ENCODE data around the gene NUBPL.
"Not testable (repeated sequence)": the region's sequence is repeated elsewhere in the genome, so short reads cannot be mapped to it uniquely, and the experiment has no call there.

The NUBPL gene

DNA sequence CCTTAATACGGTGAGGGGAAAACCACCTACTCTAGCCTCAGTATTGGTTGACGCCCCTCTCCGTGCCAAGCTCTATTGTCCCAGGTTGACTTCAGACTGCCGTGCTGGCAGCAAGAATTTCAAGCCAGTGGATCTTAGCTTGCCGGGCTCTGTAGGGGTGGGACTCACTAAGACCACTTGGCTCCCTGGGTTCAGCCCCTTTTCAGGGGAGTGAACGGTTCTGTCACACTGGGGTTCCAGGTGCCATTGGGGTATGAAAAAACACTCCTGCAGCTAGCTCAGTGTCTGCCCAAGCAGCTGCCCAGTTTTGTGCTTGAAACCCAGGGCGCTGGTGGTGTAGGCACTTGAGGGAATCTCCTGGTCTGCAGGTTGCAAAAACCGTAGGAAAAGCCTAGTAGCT lies 107.1 kb downstream of the NUBPL start:
- no peak for DNase-seq (ENCODE audit: low read depth in 1 of 2, low spot score in 1 of 2)

DNA sequence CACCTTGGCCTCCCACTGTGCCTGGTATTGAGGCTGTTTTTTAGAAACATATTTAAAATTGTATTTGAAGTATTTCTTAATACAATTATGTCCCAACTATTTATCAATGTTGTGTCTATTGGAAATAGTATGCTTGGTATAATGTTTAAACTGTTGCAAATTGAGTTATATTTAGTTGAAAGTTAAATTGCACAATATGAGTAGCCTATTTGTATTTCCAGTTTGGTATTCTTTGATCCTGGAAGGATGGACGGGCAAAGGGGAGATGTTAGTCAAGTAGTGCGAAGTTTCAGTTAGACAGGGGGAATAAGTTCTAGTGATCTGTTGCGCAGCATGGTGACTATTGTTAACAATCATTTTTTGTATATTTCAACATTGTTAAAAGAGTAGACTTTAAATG lies 111.5 kb downstream of the NUBPL start:
- DNase-seq (ENCODE audit: low read depth in 1 of 2, low spot score in 1 of 2), result no peak

DNA sequence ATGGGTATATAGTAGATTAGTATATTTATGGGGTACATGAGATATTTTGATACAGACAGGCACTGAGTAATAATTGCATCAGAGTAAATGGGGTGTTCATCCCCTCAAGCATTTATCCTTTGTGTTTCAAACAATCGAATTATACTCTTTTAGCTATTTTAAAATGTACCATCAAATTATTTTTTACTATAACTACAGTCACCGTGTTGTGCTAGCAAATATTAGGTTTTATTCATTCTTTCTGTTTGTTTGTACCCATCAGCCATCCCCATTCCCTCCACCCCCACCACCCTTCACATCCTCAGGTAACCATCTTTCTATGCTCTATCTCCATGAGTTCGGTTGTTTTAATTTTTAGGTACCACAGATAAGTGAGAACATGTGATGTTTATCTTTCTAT lies 115.8 kb downstream of the NUBPL start:
- DNase-seq (ENCODE audit: low read depth in 1 of 2, low spot score in 1 of 2), result no peak

DNA sequence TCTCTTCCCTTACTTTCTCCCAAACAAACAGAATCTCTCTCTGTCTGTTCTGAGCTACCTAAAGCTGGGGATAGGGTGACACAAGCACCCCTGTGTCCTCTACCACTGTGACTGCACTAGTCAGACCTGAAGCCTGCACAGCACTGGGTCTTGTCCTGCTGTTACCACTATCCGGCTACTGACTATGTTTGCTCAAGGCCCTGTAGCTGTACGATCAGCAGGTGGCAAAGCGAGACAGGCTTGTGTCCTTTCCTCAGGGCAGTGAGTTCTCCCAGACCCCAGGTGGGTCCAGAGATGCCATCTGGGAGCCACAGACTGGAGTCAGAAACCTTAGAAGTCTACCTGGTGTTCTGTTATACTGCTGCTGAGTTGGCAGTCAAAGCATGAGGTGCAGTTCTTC lies 116.4 kb downstream of the NUBPL start:
- no peak for DNase-seq (ENCODE audit: low read depth in 1 of 2, low spot score in 1 of 2)

DNA sequence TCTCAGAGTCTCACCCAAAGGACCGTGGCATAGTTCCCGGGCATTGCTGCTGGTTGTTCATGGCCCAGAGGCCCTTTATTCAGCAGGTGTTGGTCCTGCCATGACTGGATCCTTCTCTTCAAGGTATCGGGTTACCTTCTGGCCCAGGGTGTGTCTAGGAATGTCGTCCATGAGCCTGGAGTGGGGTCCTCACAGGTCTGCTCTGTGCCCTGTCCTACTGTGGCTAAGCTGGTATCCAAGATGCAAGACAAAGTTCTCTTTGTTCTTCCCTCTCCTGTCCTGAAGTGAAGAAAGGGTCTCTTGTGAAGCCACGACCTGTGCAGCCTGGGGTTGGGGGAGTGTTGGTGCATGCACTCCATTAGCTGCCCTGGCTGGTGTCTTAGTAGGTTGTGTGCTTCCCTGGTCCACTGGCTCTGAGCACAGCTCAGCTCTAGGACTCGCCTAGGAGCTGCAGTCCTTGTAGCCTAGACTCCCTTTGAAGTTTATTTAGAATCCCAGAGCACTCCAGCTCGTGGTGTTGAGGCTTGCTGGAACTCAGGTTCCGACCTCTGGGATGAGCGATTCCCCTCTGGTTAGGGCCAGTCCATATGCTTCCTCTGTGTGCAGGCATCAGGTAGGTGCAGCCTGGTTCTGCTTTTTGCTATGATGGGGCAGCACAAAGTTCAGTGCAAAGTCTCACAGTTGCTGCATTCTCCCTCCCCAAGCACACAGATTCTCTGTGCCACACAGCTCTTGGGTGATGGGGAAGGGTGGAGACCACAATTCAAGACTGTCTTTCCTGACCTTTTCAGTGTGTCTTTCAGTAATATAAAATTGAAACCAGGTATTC lies 117.4 kb downstream of the NUBPL start:
- DNase-seq (ENCODE audit: low read depth in 1 of 2, low spot score in 1 of 2), result no peak

DNA sequence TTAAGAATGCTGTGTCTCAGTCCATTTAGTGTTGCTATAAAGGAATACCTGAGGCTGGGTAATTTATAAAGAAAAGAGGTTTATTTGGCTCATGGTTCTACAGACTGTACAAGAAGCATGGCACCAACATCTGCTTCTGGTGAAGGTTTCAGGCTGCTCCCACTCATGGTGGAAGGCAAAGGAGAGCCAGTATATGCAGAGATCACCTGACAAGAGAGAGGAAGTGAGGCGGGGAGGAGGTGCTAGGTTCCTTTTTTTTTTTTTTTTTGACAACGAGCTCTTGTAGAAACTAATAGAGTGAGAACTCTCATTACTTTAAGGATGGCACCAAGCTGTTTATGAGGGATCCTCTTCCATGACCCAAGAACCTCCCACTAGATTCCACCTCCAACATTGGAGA lies 121.6 kb downstream of the NUBPL start:
- no peak for DNase-seq (ENCODE audit: low read depth in 1 of 2, low spot score in 1 of 2)

DNA sequence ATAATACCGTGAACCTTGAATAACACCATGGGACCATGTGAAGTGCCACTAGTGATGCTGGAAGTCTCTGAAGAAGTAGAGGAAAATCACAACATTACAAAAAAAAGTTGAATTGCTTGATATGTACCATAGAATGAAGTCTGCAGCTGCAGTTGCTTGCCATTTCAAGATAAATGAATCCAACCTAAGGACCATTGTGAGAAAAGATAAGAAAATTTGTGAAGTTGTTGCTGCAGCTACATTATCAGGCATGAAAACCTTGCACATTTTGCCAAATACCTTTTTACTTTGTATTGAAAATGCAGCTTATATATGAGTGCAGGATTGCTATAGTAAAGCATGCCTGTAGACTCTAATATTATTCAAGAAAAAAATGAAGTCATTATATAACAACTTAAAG lies 126.5 kb downstream of the NUBPL start:
- DNase-seq (ENCODE audit: low read depth in 1 of 2, low spot score in 1 of 2), result no peak

DNA sequence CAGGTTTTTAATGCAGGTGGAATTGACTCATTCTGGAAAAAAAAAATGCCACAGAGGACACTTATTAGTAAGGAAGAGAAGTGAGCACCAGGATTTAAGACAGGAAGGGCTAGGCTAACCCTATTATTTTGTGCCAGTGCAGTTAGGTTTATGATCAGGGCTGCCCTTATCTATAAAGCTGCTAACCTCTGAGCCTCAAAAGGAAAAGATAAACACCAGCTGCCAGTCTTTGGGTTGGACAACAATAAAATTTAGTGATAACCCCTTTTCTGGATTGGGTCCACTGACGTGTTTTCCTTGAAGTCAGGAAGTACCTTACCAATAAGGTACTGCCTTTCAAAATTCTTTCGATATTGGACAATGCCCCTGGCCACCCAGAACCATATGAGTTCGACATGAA lies 128.9 kb downstream of the NUBPL start:
- DNase-seq (ENCODE audit: low read depth in 1 of 2, low spot score in 1 of 2), result no peak

DNA sequence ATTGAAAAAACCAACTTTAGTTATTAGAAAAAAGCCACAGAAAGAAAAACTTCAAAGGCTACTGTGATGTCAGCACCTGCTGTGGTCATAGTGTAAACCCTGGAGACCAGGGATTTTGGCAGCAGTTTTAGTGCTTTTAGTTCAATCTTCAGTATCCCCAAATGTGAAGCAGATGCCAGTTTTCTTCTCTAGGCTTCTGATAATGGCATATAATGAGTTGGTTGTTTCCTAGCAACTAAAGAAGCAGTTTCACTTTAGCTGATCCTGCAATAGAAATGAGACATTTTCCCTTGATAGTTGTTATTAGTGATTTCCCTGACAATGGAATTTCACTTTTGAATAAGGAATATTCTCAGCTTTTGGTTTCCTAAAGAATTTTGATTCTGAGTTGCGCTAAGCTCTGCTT lies 131.2 kb downstream of the NUBPL start:
- DNase-seq (ENCODE audit: low read depth in 1 of 2, low spot score in 1 of 2), result no peak

DNA sequence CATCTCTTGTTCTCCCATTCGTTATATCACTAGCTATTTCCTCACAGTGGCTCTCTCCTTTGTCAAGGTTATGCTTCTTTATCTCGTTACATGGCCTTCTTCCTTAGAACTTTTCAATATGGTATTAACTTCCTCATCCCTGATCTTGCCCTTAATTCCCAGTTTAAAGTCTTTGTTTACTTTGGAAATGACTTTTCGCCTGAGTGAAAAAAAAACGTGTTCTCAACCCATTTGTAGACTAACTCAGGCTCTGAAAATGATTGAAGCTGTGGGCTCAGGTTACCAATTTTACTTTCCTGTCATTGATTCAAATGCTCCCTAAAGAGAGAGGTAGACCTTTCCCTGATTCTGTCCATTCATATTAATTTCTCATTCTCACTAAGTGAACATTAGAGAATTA lies 135.2 kb downstream of the NUBPL start:
- no peak for DNase-seq (ENCODE audit: low read depth in 1 of 2, low spot score in 1 of 2)

DNA sequence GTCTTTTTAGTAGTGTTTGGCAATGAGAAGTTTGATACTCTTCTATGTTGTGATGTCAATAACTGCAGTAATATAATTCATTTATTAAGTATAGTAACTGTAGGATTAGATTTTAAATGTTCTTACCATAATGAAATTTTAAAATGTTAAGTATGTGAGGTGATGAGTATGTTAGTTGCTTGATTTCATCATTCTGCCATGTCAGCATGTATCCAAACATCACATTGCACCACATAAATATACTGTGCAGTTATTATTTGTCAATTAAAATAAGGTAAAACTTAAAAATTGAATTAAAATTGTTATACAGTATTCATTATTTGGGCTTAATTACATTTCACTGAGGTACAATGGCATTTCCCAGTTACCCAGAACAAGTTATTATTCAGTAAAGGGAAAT lies 138.6 kb downstream of the NUBPL start:
- no peak for DNase-seq (ENCODE audit: low read depth in 1 of 2, low spot score in 1 of 2)

DNA sequence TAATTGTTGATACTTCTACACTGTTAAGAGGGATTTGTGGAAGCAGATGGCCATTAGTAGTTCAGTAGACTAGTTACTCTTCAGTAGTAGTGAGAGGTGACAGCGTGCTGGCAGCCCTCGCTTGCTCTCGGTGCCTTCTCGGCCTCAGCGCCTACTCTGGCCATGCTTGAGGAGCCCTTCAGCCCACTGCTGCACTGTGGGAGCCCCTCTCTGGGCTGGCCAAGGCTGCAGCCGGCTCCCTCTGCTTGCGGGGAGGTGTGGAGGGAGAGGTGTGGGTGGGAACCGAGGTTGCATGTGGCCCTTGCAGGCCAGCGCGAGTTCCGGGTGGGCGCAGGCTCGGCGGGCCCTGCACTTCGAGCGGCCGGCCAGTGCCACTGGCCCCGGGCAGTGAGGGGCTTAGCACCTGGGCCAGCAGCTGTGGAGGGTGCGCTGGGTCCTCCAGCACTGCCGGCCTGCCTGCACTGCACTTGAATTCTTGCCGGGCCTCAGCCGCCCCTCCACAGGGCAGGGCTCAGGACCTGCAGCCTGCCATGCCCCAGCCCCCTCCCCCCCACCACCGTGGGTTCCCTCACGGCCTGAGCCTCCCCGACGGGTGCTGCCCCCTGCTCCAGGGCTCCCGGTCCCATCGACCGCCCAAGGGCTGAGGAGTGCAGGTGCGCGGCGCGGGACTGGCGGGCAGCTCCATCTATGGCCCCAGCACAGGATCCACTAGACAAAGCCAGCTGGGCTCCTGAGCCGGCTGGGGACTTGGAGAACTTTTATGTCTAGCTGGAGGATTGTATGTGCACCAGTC lies 139.3 kb downstream of the NUBPL start:
- DNase-seq (ENCODE audit: low read depth in 1 of 2, low spot score in 1 of 2), result no peak

DNA sequence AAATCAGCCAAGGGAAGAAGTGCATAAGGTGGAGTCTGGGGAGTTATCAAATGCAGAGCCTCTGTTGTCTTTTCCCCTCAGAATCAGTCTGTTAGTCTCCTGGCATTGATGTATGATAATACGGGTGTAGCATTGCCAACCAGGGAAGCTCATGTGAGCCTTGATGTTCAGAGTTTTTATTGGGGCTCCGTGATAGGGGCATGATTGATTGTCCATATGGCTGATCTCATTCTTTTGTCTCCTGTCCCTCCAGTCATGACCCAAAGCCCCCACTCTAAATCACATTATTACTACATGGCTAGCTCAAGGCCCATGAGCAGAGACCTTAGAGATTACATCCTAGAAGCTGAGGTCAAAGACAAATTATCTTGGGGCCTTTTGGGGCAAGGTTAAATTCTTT lies 140.9 kb downstream of the NUBPL start:
- no peak for DNase-seq (ENCODE audit: low read depth in 1 of 2, low spot score in 1 of 2)

DNA sequence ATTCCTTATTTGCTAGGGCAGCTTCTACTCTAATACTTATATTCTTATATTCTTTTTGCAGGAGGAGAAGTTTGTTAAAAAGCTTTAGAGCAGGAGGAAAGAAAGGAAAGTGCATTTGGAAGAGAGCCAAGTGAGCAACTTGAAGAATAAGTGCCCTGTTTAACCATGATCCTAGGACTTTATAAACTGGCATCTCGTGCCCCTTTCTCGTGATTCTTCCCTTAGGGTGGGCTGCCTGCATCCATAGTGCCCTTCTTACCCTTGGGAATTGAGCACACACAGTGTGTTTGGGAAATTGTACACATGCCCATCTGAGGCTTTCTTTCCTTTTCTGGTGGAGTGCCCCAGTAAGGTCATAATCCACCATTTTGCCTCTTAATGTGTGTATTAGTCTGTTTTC lies 141.9 kb downstream of the NUBPL start:
- no peak for DNase-seq (ENCODE audit: low read depth in 1 of 2, low spot score in 1 of 2)

DNA sequence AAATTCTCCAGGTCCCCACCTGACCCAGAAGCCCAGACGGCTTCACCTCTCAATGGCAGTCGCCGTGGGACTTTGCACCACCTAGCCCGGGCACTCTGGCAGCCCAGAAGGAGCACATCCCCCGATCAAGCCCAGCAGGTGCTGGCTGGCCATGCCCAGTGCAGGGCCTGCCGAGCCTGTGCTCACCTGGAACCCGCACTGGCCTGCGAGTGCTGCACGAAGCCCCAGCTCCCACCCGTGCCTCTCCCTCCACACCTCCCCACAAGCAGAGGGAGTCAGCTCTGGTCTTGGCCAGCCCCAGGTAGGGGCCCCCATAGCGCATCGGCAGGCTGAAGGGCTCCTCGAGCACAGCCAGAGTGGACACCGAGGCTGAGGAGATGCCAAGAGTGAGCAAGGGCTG lies 144.5 kb downstream of the NUBPL start:
- no peak for DNase-seq (ENCODE audit: low read depth in 1 of 2, low spot score in 1 of 2)

DNA sequence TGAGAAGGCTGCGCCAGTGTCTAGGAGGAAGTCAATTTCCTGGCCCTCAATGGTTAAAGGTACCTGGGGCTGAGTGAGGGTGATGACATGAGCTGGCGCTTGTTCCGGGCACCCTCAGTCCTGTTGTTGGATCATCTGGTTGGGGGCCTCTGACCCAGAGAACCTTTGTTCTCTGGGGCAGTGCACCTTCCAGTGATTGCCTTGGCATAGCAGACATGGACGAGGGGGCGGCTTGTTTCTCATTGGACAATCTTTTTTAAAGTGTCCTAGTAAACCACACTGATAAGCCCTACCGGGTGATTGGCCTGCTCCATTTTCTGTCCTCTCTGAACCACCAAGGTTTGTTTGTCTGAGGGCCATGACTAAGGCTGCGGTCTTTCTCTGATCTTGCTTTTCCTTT lies 147.5 kb downstream of the NUBPL start:
- not testable (repeated sequence) for DNase-seq (ENCODE audit: low read depth in 1 of 2, low spot score in 1 of 2)

DNA sequence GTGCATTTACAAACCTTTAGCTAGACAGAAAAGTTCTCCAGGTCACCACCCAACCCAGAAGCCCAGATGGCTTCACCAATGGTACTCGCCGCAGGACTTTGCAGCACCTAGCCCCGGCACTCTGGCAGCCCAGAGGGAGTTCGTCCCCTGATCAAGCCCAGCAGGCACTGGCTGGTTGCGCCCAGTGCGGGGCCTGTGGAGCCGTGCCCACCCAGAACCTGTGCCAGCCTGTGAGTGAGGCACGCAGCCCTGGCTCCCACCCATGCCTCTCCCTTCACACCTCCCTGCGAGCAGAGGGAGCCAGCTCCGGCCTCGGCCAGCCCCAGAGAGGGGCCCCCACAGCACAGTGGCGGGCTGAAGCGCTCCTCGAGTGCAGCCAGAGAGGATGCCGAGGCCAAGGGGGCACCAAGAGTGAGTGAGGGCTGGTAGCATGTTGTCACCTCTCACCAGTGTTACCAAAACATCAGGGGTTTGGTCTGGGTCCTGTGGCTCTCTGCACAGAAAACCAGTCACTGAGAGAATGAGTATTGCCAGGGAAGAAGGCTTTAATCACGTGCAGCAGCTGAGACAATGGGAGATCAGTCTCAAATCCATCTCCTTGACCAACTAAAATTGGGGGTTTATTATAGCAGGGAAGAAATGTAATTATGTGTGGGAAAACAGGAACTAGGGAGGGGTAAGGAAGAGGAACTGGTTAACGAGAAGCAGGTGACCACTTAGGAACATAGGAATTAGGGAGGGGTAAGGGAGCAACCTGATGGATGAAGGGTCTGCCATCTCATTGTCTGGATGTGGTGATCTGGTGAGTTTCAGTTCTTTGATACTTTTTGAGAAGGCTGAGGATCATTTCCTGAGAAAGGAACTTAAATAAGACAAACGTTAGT lies 151.3 kb downstream of the NUBPL start:
- DNase-seq (ENCODE audit: low read depth in 1 of 2, low spot score in 1 of 2), result no peak

DNA sequence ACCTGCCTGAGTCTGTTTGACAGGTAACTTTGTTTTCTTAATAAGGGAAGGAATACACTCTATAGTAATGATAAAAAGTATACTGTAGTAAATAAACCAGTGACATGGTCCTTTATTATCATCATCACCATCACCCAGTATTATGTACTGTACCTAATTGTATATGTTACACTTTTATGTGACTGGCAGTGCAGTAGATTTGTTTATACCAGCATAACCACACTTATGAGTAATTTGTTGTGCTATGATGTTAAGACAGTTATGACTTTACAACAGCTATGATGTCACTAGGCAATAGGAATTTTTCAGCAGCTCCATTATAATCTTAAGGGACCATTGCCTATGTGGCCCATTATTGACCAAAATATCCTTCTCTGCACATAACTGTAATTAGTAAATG lies 155.0 kb downstream of the NUBPL start:
- no peak for DNase-seq (ENCODE audit: low read depth in 1 of 2, low spot score in 1 of 2)

DNA sequence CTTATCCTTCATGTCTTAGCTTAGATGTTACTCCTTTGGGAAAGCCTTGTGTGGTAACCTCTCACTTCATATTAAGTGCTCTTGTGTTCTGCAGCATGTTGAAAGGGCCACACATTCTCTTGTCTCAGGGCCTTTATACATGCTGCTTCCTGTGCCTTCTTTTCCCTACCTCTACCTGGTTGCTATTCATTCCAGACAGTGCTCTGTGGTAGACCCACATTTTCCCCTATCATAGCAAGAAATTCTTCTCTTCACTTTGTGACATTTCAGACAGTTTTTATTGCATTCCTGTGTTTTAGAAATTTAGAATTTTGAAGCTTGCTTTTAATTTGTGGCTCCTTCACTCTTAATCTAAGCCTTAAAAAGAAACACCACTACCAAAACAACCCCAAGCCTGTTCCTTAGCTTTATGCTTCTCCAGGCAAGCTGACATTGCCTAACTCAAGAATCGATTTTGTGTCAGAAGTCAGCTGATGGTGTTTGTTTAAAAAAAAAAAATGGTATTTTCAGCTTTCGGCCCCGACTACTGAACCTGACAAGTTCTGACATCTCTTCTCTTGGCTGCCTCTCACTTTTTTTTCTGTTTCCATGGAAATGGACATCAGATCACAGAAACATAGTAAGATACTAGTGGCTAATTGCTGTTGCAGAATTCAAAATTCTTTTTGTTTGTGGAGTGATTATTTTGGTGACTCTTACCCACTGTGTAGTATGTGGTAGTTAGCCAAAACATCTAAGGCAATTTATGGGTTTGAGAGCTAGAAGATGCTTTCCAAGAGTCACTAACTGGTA lies 156.3 kb downstream of the NUBPL start:
- no peak for DNase-seq (ENCODE audit: low read depth in 1 of 2, low spot score in 1 of 2)

DNA sequence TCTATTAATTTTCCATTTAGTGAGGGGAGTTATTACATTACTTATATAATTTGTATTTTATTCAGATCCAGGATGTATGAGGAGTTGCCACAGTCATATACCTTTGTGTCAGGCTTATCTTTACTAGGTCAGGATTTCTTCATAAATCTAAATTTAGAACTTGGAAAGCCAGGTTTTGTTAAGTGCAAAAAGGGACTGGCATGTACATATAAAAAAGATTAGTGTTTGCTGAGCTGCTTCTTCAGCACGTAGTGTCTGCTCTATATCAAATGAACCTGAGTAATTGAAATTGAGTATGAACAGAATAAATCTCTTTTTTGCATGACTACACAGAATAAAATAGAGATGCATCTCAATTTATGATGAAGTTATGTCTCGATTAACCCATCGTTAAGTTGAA lies 157.4 kb downstream of the NUBPL start:
- DNase-seq (ENCODE audit: low read depth in 1 of 2, low spot score in 1 of 2), result no peak

DNA sequence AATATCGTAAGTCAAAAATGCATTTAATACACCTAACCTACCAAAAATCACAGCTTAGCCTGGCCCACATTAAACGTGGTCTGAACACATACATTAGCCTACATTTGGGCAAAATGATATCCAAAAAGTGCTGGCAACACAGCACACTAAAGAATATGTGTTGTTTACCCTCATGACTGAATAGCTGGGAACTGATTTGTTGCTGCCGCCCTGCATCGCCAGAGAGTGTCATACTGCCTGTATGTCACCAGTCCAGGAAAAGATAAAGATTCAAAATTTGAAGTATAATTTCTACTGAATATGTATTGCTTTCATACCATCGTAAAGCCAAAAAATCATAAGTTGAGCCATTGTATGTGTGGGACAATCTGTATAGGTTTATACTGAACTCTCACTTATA lies 157.8 kb downstream of the NUBPL start:
- no peak for DNase-seq (ENCODE audit: low read depth in 1 of 2, low spot score in 1 of 2)

All from activated CD4-positive, alpha-beta T cell treated with anti-CD3 and anti-CD28 coated beads, Interleukin-2, amount 50 U/mL, for 24 hours (primary cell).